Peyer's patch (tissue), 4 donors: Measurements from ENCODE around the gene GRM3.

ENCODE experiments used
- POLR2A ChIP-seq, 2 donors: fragments of 450-650 bp; IDR thresholded peaks; one replicate each; pipeline ENCODE4 v1.5.1; 2017; ENCODE audit warnings: antibody characterized with exemption in 2 of 2, mild to moderate bottlenecking in 2 of 2, moderate library complexity in 2 of 2
- TF ChIP-seq, protein P1 (sequence below), 6 experiments: fragments of 450-650 bp in 4 of 6; fragments of 200-600 bp in 2 of 6; sonication (generic) in 1 of 6; IDR thresholded peaks; one replicate each; pipeline ENCODE4 v1.5.1; 2017 to 2019; ENCODE audit warnings: antibody characterized with exemption in 6 of 6, mild to moderate bottlenecking in 3 of 6, moderate library complexity in 1 of 6

GRCh38 chr7:86776136-86776535 lies 132.4 kb downstream of the GRM3 start:
- TF ChIP-seq, protein P1, sequence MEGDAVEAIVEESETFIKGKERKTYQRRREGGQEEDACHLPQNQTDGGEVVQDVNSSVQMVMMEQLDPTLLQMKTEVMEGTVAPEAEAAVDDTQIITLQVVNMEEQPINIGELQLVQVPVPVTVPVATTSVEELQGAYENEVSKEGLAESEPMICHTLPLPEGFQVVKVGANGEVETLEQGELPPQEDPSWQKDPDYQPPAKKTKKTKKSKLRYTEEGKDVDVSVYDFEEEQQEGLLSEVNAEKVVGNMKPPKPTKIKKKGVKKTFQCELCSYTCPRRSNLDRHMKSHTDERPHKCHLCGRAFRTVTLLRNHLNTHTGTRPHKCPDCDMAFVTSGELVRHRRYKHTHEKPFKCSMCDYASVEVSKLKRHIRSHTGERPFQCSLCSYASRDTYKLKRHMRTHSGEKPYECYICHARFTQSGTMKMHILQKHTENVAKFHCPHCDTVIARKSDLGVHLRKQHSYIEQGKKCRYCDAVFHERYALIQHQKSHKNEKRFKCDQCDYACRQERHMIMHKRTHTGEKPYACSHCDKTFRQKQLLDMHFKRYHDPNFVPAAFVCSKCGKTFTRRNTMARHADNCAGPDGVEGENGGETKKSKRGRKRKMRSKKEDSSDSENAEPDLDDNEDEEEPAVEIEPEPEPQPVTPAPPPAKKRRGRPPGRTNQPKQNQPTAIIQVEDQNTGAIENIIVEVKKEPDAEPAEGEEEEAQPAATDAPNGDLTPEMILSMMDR (IDR thresholded peaks at IDR 0.05), result no peak
- no peak for TF ChIP-seq POLR2A (IDR thresholded peaks at IDR 0.05)
